ENCODE measurements around the gene GRIN2A. TPM values are rescaled to one million over a fixed set of nuclear protein-coding genes. Genes with fewer than 3 reads are reported as not detected.

The GRIN2A gene
- total RNA-seq, 1 donor from 2014 or later, result 6.8 TPM

GRCh38 chr16:9950658-9951057 is 231.6 kb downstream of the GRIN2A start:
- no peak for DNase-seq
- Mint-ChIP-seq H3K4me3 (ENCODE audit: unreplicated experiment) (no peak overlapping the region), H3K27ac (ENCODE audit: unreplicated experiment) (no peak overlapping the region), H3K27me3 (ENCODE audit: unreplicated experiment) (peaks cover 8% of the 10 kb centered on the region), H3K9me3 (ENCODE audit: unreplicated experiment) (peaks cover 8% of the 10 kb centered on the region), H3K36me3 (ENCODE audit: unreplicated experiment) (peaks cover 7% of the 10 kb centered on the region), H3K4me1 (ENCODE audit: low read depth, unreplicated experiment) (peaks cover 4% of the 10 kb centered on the region)
- TF ChIP-seq CTCF (IDR thresholded peaks at IDR 0.05; ENCODE audit: partially characterized antibody, unreplicated experiment), result no peak

- H3K4me3 Mint-ChIP-seq (ENCODE audit: unreplicated experiment), result no peak overlapping the region
- H3K36me3 Mint-ChIP-seq (ENCODE audit: unreplicated experiment), result peaks cover 7% of the 10 kb centered on the region
- H3K27me3 Mint-ChIP-seq (ENCODE audit: unreplicated experiment), result peaks cover 8% of the 10 kb centered on the region
- peak overlapping the region; percentile 25 for H3K27ac Mint-ChIP-seq (ENCODE audit: unreplicated experiment)
- no peak for TF ChIP-seq CTCF (IDR thresholded peaks at IDR 0.05; ENCODE audit: partially characterized antibody, unreplicated experiment)
- no peak for DNase-seq
- H3K9me3 Mint-ChIP-seq (ENCODE audit: unreplicated experiment), result peaks cover 8% of the 10 kb centered on the region
- peaks cover 4% of the 10 kb centered on the region for H3K4me1 Mint-ChIP-seq (ENCODE audit: low read depth, unreplicated experiment)
These were observed 232.8 kb downstream of the GRIN2A start for GRCh38 chr16:9949396-9949795.

GRCh38 chr16:9948933-9949332 is 233.3 kb downstream of the GRIN2A start:
- H3K4me3 Mint-ChIP-seq (ENCODE audit: unreplicated experiment), result no peak overlapping the region
- no peak for TF ChIP-seq CTCF (IDR thresholded peaks at IDR 0.05; ENCODE audit: partially characterized antibody, unreplicated experiment)
- no peak for DNase-seq
- peaks cover 8% of the 10 kb centered on the region for H3K27me3 Mint-ChIP-seq (ENCODE audit: unreplicated experiment)
- H3K4me1 Mint-ChIP-seq (ENCODE audit: low read depth, unreplicated experiment), result no peaks in the 10 kb centered on the region
- no peak overlapping the region for H3K27ac Mint-ChIP-seq (ENCODE audit: unreplicated experiment)
- H3K9me3 Mint-ChIP-seq (ENCODE audit: unreplicated experiment), result peaks cover 8% of the 10 kb centered on the region
- peaks cover 7% of the 10 kb centered on the region for H3K36me3 Mint-ChIP-seq (ENCODE audit: unreplicated experiment)

GRCh38 chr16:9946022-9946720 is 236.1 kb downstream of the GRIN2A start:
- Mint-ChIP-seq H3K9me3 (ENCODE audit: unreplicated experiment) (peaks cover 6% of the 10 kb centered on the region), H3K36me3 (ENCODE audit: unreplicated experiment) (peaks cover 7% of the 10 kb centered on the region), H3K27me3 (ENCODE audit: unreplicated experiment) (peaks cover 5% of the 10 kb centered on the region), H3K27ac (ENCODE audit: unreplicated experiment) (no peak overlapping the region), H3K4me3 (ENCODE audit: unreplicated experiment) (no peak overlapping the region), H3K4me1 (ENCODE audit: low read depth, unreplicated experiment) (no peaks in the 10 kb centered on the region)
- TF ChIP-seq CTCF (IDR thresholded peaks at IDR 0.05; ENCODE audit: partially characterized antibody, unreplicated experiment), result no peak
- no peak for DNase-seq

- no peak for TF ChIP-seq CTCF (IDR thresholded peaks at IDR 0.05; ENCODE audit: partially characterized antibody, unreplicated experiment)
- no peak for DNase-seq
- H3K4me1 Mint-ChIP-seq (ENCODE audit: low read depth, unreplicated experiment), result no peaks in the 10 kb centered on the region
- H3K36me3 Mint-ChIP-seq (ENCODE audit: unreplicated experiment), result no peaks in the 10 kb centered on the region
- H3K9me3 Mint-ChIP-seq (ENCODE audit: unreplicated experiment), result no peaks in the 10 kb centered on the region
- no peaks in the 10 kb centered on the region for H3K27me3 Mint-ChIP-seq (ENCODE audit: unreplicated experiment)
- H3K4me3 Mint-ChIP-seq (ENCODE audit: unreplicated experiment), result no peak overlapping the region
- no peak overlapping the region for H3K27ac Mint-ChIP-seq (ENCODE audit: unreplicated experiment)
These were observed 239.1 kb downstream of the GRIN2A start for GRCh38 chr16:9943121-9943520.

All from glutamatergic neuron (in vitro differentiated cells).